ENCODE measurements around the gene SMARCD1.

The SMARCD1 gene

DNA sequence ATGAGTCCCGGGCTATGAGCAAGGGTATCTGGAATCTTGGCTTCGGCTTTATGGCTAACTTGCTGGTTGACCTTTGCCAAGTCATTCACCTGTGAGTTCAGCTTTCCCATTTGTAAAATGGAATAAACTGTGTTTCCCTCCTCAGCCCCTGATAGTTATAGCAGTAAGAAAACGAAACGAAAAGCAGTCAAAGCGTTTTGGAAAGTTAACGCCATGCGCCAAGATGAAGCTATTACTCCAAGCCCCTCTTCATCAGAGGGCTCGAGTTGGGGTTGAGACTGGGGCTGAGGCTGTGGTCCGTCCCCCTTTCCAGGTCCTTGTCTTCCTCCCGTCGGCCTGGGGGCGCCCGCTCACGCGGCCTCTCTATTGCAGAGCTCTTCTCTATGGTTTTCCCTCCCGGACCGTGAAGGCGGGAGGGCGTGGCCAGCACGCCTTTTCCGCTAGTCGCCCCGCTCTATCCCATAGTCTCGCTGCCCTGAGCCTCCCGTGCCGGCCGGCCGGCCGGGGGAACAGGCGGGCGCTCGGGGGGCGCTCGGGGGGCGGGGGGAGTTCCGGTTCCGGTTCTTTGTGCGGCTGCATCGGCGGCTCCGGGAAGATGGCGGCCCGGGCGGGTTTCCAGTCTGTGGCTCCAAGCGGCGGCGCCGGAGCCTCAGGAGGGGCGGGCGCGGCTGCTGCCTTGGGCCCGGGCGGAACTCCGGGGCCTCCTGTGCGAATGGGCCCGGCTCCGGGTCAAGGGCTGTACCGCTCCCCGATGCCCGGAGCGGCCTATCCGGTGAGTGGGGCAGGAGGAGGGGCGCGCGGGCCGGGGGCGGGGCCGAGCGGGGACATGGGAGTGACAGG, at the start of gene SMARCD1:
Gene SMARCD1 (plus strand): TSS at position 568 of the 840 bp plus-strand sequence. CDS start 28 bp downstream, at position 596.
- peak within 1 kb of the TSS; percentile 95 for H3K4me3 ChIP-seq (ENCODE audit: low read length)
- no peak for TF ChIP-seq ZNF274 (IDR thresholded peaks at IDR 0.05; ENCODE audit: low read depth, low read length)

- no peak for TF ChIP-seq ZNF274 (IDR thresholded peaks at IDR 0.05; ENCODE audit: low read depth, low read length)
Measured at GRCh38 chr12:50038336-50038735, 46.8 kb upstream of the SMARCD1 start.

DNA sequence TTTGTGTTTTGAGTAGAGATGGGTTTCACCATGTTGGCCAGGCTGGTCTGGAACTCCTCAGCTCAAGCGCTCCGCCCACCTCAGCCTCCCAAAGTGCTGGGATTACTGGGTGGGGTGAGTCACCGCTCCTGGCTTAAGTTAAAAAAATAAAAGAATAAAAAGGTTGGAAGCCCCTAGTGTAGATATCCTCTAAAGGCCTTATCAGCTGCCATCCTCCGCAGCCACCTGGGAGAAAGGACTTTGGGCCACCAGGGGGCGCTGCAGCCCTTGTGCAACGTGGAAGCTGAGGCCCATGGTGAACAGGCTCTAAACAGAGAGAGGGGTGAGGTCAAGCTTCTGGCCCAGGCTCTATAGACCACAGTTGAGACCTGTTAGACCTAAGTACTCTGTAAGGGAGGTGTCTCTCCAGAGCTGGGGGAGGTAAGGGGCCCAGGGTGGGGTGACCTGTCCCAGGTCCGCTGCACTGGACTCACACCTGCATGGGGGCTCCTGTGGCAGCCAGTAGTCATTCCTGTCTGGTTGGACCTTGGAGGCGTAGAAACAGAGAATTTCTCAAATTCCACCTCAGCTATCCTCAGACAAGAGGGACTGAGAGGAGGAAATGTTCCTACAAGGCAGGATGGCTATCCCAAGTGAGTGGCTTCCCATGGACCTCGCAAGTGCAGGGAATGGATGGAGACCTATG, 45.8 kb upstream of the SMARCD1 start:
- no peak for TF ChIP-seq ZNF274 (IDR thresholded peaks at IDR 0.05; ENCODE audit: low read depth, low read length)
- H3K4me3 ChIP-seq (ENCODE audit: low read length), result no peak overlapping the region

More at GRCh38 chr12:50038336-50038735, 46.8 kb upstream of the SMARCD1 start:
- H3K4me3 ChIP-seq (ENCODE audit: low read length), result no peak overlapping the region

GRCh38 chr12:50040657-50041056, 44.5 kb upstream of the SMARCD1 start:
- no peak overlapping the region for H3K4me3 ChIP-seq (ENCODE audit: low read length)
- TF ChIP-seq ZNF274 (IDR thresholded peaks at IDR 0.05; ENCODE audit: low read depth, low read length), result no peak

GRCh38 chr12:50041062-50041860, 43.9 kb upstream of the SMARCD1 start:
- TF ChIP-seq ZNF274 (IDR thresholded peaks at IDR 0.05; ENCODE audit: low read depth, low read length), result no peak

GRCh38 chr12:50041962-50042361, 43.2 kb upstream of the SMARCD1 start:
- no peak overlapping the region for H3K4me3 ChIP-seq (ENCODE audit: low read length)
- no peak for TF ChIP-seq ZNF274 (IDR thresholded peaks at IDR 0.05; ENCODE audit: low read depth, low read length)

More at GRCh38 chr12:50041062-50041860, 43.9 kb upstream of the SMARCD1 start:
- H3K4me3 ChIP-seq (ENCODE audit: low read length), result no peak overlapping the region

- H3K4me3 ChIP-seq (ENCODE audit: low read length), result no peak overlapping the region
- no peak for TF ChIP-seq ZNF274 (IDR thresholded peaks at IDR 0.05; ENCODE audit: low read depth, low read length)
Measured at GRCh38 chr12:50042693-50043092, 42.4 kb upstream of the SMARCD1 start.

GRCh38 chr12:50043308-50043707, 41.8 kb upstream of the SMARCD1 start:
- TF ChIP-seq ZNF274 (IDR thresholded peaks at IDR 0.05; ENCODE audit: low read depth, low read length), result no peak
- H3K4me3 ChIP-seq (ENCODE audit: low read length), result no peak overlapping the region

GRCh38 chr12:50043854-50044253, 41.3 kb upstream of the SMARCD1 start:
- no peak overlapping the region for H3K4me3 ChIP-seq (ENCODE audit: low read length)
- no peak for TF ChIP-seq ZNF274 (IDR thresholded peaks at IDR 0.05; ENCODE audit: low read depth, low read length)

GRCh38 chr12:50047693-50048250, 37.4 kb upstream of the SMARCD1 start:
- no peak for TF ChIP-seq ZNF274 (IDR thresholded peaks at IDR 0.05; ENCODE audit: low read depth, low read length)
- no peak overlapping the region for H3K4me3 ChIP-seq (ENCODE audit: low read length)

GRCh38 chr12:50049254-50050118, 35.7 kb upstream of the SMARCD1 start:
- TF ChIP-seq ZNF274 (IDR thresholded peaks at IDR 0.05; ENCODE audit: low read depth, low read length), result no peak
- H3K4me3 ChIP-seq (ENCODE audit: low read length), result no peak overlapping the region

- no peak overlapping the region for H3K4me3 ChIP-seq (ENCODE audit: low read length)
- no peak for TF ChIP-seq ZNF274 (IDR thresholded peaks at IDR 0.05; ENCODE audit: low read depth, low read length)
Measured at GRCh38 chr12:50050119-50050385, 35.1 kb upstream of the SMARCD1 start.

GRCh38 chr12:50050410-50051098, 34.6 kb upstream of the SMARCD1 start:
- no peak for TF ChIP-seq ZNF274 (IDR thresholded peaks at IDR 0.05; ENCODE audit: low read depth, low read length)
- H3K4me3 ChIP-seq (ENCODE audit: low read length), result no peak overlapping the region
